ENCODE data around the gene STAG2. TPM values are rescaled to one million over a fixed set of nuclear protein-coding genes. Genes with fewer than 3 reads are reported as not detected.

The STAG2 gene
- total RNA-seq, 2 experiments from 2014 or later, result 84.7 to 89.4 TPM

- peaks cover 5% of the 10 kb centered on the region for H3K4me1 ChIP-seq (ENCODE audit: insufficient read depth, low read length)
- ChIA-PET CTCF (interaction anchor here (1.0 kb wide), 1 partner anchor 64 kb away, joined by 3 read pairs; no protein-coding TSS in a partner anchor), POLR2A (interaction anchor here (0.8 kb wide), 1 partner anchor 65 kb away, joined by 3 read pairs; no protein-coding TSS in a partner anchor)
- H3K4me3 Mint-ChIP-seq, result no peak overlapping the region
- H3K36me3 ChIP-seq (ENCODE audit: insufficient read depth, low read length), result peaks cover 17% of the 10 kb centered on the region
- H3K9me3 ChIP-seq (ENCODE audit: control insufficient read depth in 1 of 2, insufficient read depth in 1 of 2, low read length in 2 of 2), result no peaks in the 10 kb centered on the region
- peak overlapping the region in 1 of 2 donors; percentile 7 for H3K27ac ChIP-seq (ENCODE audit: low read depth in 1 of 2, low read length in 2 of 2)
- no peak for TF ChIP-seq CTCF (IDR thresholded peaks at IDR 0.05)
- H3K36me3 Mint-ChIP-seq (ENCODE audit: low read depth), result peaks cover 44% of the 10 kb centered on the region
- no peak overlapping the region for H3K4me3 ChIP-seq (ENCODE audit: low read length)
- peaks cover 14% of the 10 kb centered on the region for H3K4me1 Mint-ChIP-seq (ENCODE audit: low read depth)
- H3K27ac Mint-ChIP-seq, result peak overlapping the region; percentile 57
- no peaks in the 10 kb centered on the region for H3K9me3 Mint-ChIP-seq
- intact Hi-C loops (cut with DNase I, micrococcal nuclease), result loop anchor here in 1 of 2 experiments (2.0 kb wide), 1 partner anchor 19 kb away; no protein-coding TSS in a partner anchor
- no peaks in the 10 kb centered on the region for H3K27me3 Mint-ChIP-seq
- ATAC-seq (ENCODE audit: poor library complexity), result no peak
- no peak for DNase-seq
- no peaks in the 10 kb centered on the region for H3K27me3 ChIP-seq (ENCODE audit: control insufficient read depth in 1 of 2, insufficient read depth in 2 of 2, low read length in 2 of 2)
These were observed 62.3 kb downstream of the STAG2 start for GRCh38 chrX:124023838-124024238.

- DNase-seq, result no peak
- H3K4me1 ChIP-seq (ENCODE audit: insufficient read depth, low read length), result no peaks in the 10 kb centered on the region
- ATAC-seq (ENCODE audit: poor library complexity), result no peak
- H3K27ac Mint-ChIP-seq, result no peak overlapping the region
- intact Hi-C loops (cut with DNase I, micrococcal nuclease), result no loop called here
- H3K4me1 Mint-ChIP-seq (ENCODE audit: low read depth), result peaks cover 14% of the 10 kb centered on the region
- H3K27ac ChIP-seq (ENCODE audit: low read depth in 1 of 2, low read length in 2 of 2), result no peak overlapping the region
- H3K9me3 Mint-ChIP-seq, result no peaks in the 10 kb centered on the region
- peaks cover 56% of the 10 kb centered on the region for H3K36me3 Mint-ChIP-seq (ENCODE audit: low read depth)
- H3K27me3 Mint-ChIP-seq, result no peaks in the 10 kb centered on the region
- no peaks in the 10 kb centered on the region for H3K27me3 ChIP-seq (ENCODE audit: control insufficient read depth in 1 of 2, insufficient read depth in 2 of 2, low read length in 2 of 2)
- ChIA-PET POLR2A (no interaction called here), CTCF (no interaction called here)
- H3K4me3 ChIP-seq (ENCODE audit: low read length), result no peak overlapping the region
- peaks cover 24% of the 10 kb centered on the region for H3K36me3 ChIP-seq (ENCODE audit: insufficient read depth, low read length)
- no peaks in the 10 kb centered on the region for H3K9me3 ChIP-seq (ENCODE audit: control insufficient read depth in 1 of 2, insufficient read depth in 1 of 2, low read length in 2 of 2)
- H3K4me3 Mint-ChIP-seq, result no peak overlapping the region
- TF ChIP-seq CTCF (IDR thresholded peaks at IDR 0.05), result no peak
These were observed 65.0 kb downstream of the STAG2 start for GRCh38 chrX:124026529-124026928.

GRCh38 chrX:124028182-124028581 is 66.7 kb downstream of the STAG2 start:
- Histone ChIP-seq H3K36me3 (ENCODE audit: insufficient read depth, low read length) (peaks cover 36% of the 10 kb centered on the region), H3K27ac (ENCODE audit: low read depth in 1 of 2, low read length in 2 of 2) (no peak overlapping the region), H3K4me1 (ENCODE audit: insufficient read depth, low read length) (no peaks in the 10 kb centered on the region), H3K4me3 (ENCODE audit: low read length) (no peak overlapping the region), H3K9me3 (ENCODE audit: control insufficient read depth in 1 of 2, insufficient read depth in 1 of 2, low read length in 2 of 2) (no peaks in the 10 kb centered on the region), H3K27me3 (ENCODE audit: control insufficient read depth in 1 of 2, insufficient read depth in 2 of 2, low read length in 2 of 2) (no peaks in the 10 kb centered on the region)
- peaks cover 51% of the 10 kb centered on the region for H3K36me3 Mint-ChIP-seq (ENCODE audit: low read depth)
- ChIA-PET POLR2A (no interaction called here), CTCF (no interaction called here)
- ATAC-seq (ENCODE audit: poor library complexity) (no peak), DNase-seq (no peak)
- intact Hi-C loops (cut with DNase I, micrococcal nuclease), result no loop called here
- TF ChIP-seq CTCF (IDR thresholded peaks at IDR 0.05), result no peak
- no peak overlapping the region for H3K4me3 Mint-ChIP-seq
- peaks cover 9% of the 10 kb centered on the region for H3K4me1 Mint-ChIP-seq (ENCODE audit: low read depth)
- no peaks in the 10 kb centered on the region for H3K27me3 Mint-ChIP-seq
- H3K9me3 Mint-ChIP-seq, result no peaks in the 10 kb centered on the region
- no peak overlapping the region for H3K27ac Mint-ChIP-seq

Measured in CD4-positive, alpha-beta T cell (primary cell).